ENCODE data around the gene SURF2. TPM values are rescaled to one million over a fixed set of nuclear protein-coding genes. Genes with fewer than 3 reads are reported as not detected.

SURF2 gene
- total RNA-seq, 1 experiment from 2014 or later = 39.5 TPM

- peaks cover 55% of the 10 kb centered on the region for H3K36me3 Mint-ChIP-seq (ENCODE audit: insufficient read depth, unreplicated experiment)
- H3K4me1 Mint-ChIP-seq (ENCODE audit: insufficient read depth, unreplicated experiment) = peaks cover 40% of the 10 kb centered on the region
- TF ChIP-seq CTCF (IDR thresholded peaks at IDR 0.05; ENCODE audit: unreplicated experiment) = no peak
- POLR2A ChIA-PET = interaction anchor here (0.8 to 6.4 kb wide), 4 partner anchors 10 to 24 kb away, joined by 3 to 65 read pairs (median 16); partner anchors contain the start of genes MED22, RPL7A, SURF1 and SURF2
- BruUV-seq (replicated peaks) = no TSS peak
- no peaks in the 10 kb centered on the region for H3K9me3 Mint-ChIP-seq (ENCODE audit: unreplicated experiment)
- intact Hi-C loops (cut with micrococcal nuclease) = no loop called here
- no peak overlapping the region for H3K27ac Mint-ChIP-seq (ENCODE audit: low read depth, unreplicated experiment)
- H3K4me3 Mint-ChIP-seq (ENCODE audit: unreplicated experiment) = no peak overlapping the region
- CTCF ChIA-PET = interaction anchor here (0.6 to 1.1 kb wide), 2 partner anchors 86 to 114 kb away, joined by 3 read pairs; no protein-coding TSS in a partner anchor
- no peaks in the 10 kb centered on the region for H3K27me3 Mint-ChIP-seq (ENCODE audit: insufficient read depth, unreplicated experiment)
- no peak for DNase-seq (ENCODE audit: unreplicated experiment)
Measured at GRCh38 chr9:133372144-133372543, 15.8 kb downstream of the SURF2 start.

- Mint-ChIP-seq H3K27ac (ENCODE audit: low read depth, unreplicated experiment) (peak overlapping the region; percentile 95), H3K4me3 (ENCODE audit: unreplicated experiment) (peak overlapping the region; percentile 92), H3K36me3 (ENCODE audit: insufficient read depth, unreplicated experiment) (peaks cover 39% of the 10 kb centered on the region), H3K9me3 (ENCODE audit: unreplicated experiment) (no peaks in the 10 kb centered on the region), H3K27me3 (ENCODE audit: insufficient read depth, unreplicated experiment) (no peaks in the 10 kb centered on the region), H3K4me1 (ENCODE audit: insufficient read depth, unreplicated experiment) (peaks cover 42% of the 10 kb centered on the region)
- TF ChIP-seq CTCF (IDR thresholded peaks at IDR 0.05; ENCODE audit: unreplicated experiment) = no peak
- DNase-seq (ENCODE audit: unreplicated experiment) = no peak
- ChIA-PET CTCF (interaction anchor here (0.6 to 1.3 kb wide), 5 partner anchors 15 to 113 kb away, joined by 3 to 5 read pairs (median 3); no protein-coding TSS in a partner anchor), POLR2A (interaction anchor here (0.7 to 6.4 kb wide), 9 partner anchors 8 to 408 kb away, joined by 3 to 65 read pairs (median 8); partner anchors contain the start of genes MED22, REXO4, RPL7A and SURF1)
- TSS peak; percentile 55 for BruUV-seq (replicated peaks)
- intact Hi-C loops (cut with micrococcal nuclease) = no loop called here
Measured at GRCh38 chr9:133374612-133375115, 18.3 kb downstream of the SURF2 start.

GRCh38 chr9:133375116-133375723 is 18.9 kb downstream of the SURF2 start:
- peak overlapping the region; percentile 95 for H3K27ac Mint-ChIP-seq (ENCODE audit: low read depth, unreplicated experiment)
- ChIA-PET POLR2A (interaction anchor here (0.6 to 6.4 kb wide), 10 partner anchors 9 to 407 kb away, joined by 3 to 65 read pairs (median 7); partner anchors contain the start of genes MED22, REXO4, RPL7A and SURF1), CTCF (interaction anchor here (0.6 to 0.9 kb wide), 3 partner anchors 16 to 109 kb away, joined by 3 to 5 read pairs (median 3); no protein-coding TSS in a partner anchor)
- H3K36me3 Mint-ChIP-seq (ENCODE audit: insufficient read depth, unreplicated experiment) = peaks cover 35% of the 10 kb centered on the region
- peak; percentile 54 for DNase-seq (ENCODE audit: unreplicated experiment)
- TF ChIP-seq CTCF (IDR thresholded peaks at IDR 0.05; ENCODE audit: unreplicated experiment) = no peak
- H3K9me3 Mint-ChIP-seq (ENCODE audit: unreplicated experiment) = no peaks in the 10 kb centered on the region
- intact Hi-C loops (cut with micrococcal nuclease) = no loop called here
- H3K4me1 Mint-ChIP-seq (ENCODE audit: insufficient read depth, unreplicated experiment) = peaks cover 36% of the 10 kb centered on the region
- H3K4me3 Mint-ChIP-seq (ENCODE audit: unreplicated experiment) = peak overlapping the region; percentile 92
- H3K27me3 Mint-ChIP-seq (ENCODE audit: insufficient read depth, unreplicated experiment) = no peaks in the 10 kb centered on the region
- no TSS peak for BruUV-seq (replicated peaks)

All from MCF 10A (cell line).